SK-N-SH treated with all-trans-retinoic acid at 6 μM for 48 hours (cell line): ENCODE measurements around the gene DHTKD1.

Source experiments
- BACH2 ChIP-seq: fragments of 250-450 bp; sonication (Bioruptor Pico); IDR thresholded peaks from 2 replicates; pipeline ENCODE4 v1.9.0; 2021; ENCODE audit warnings: mild to moderate bottlenecking, borderline replicate concordance
- GLIS3 ChIP-seq: fragments of 250-450 bp; sonication (Bioruptor Pico); IDR thresholded peaks from 2 replicates; pipeline ENCODE4 v1.5.0; 2020; ENCODE audit warnings: mild to moderate bottlenecking, moderate library complexity
- OSR1 ChIP-seq: fragments of 250-450 bp; sonication (Bioruptor Pico); IDR thresholded peaks from 2 replicates; pipeline ENCODE4 v1.8.0; 2022; ENCODE audit warnings: moderate library complexity, mild to moderate bottlenecking, inconsistent platforms
- PATZ1 ChIP-seq: fragments of 250-450 bp; sonication (Bioruptor Pico); IDR thresholded peaks from 2 replicates; pipeline ENCODE4 v1.8.0; 2020; ENCODE audit warnings: mild to moderate bottlenecking, moderate library complexity, borderline replicate concordance
- POU6F1 ChIP-seq: fragments of 250-450 bp; sonication (Bioruptor Pico); IDR thresholded peaks from 2 replicates; pipeline ENCODE4 v1.8.0; 2021; ENCODE audit warnings: low read depth, mild to moderate bottlenecking, moderate library complexity, borderline replicate concordance
- ZC3H10 ChIP-seq: fragments of 250-450 bp; sonication (Bioruptor Pico); IDR thresholded peaks from 2 replicates; pipeline ENCODE4 v1.5.1; 2021; ENCODE audit warnings: mild to moderate bottlenecking, moderate library complexity
- ZFP3 ChIP-seq: fragments of 250-450 bp; sonication (Bioruptor Pico); IDR thresholded peaks from 2 replicates; pipeline ENCODE4 v1.5.0; 2020; ENCODE audit warnings: mild to moderate bottlenecking, moderate library complexity
- ZFP30 ChIP-seq: fragments of 450-650 bp; formaldehyde crosslinking; IDR thresholded peaks from 2 replicates; pipeline ENCODE4 v1.5.0; 2022; ENCODE audit warnings: mild to moderate bottlenecking, moderate library complexity
- ZNF70 ChIP-seq: fragments of 450-650 bp; formaldehyde crosslinking; IDR thresholded peaks from 2 replicates; pipeline ENCODE4 v1.5.0; 2020; ENCODE audit warnings: mild to moderate bottlenecking, moderate library complexity
- TF ChIP-seq, protein P1 (sequence below): fragments of 250-450 bp; sonication (Bioruptor Pico); IDR thresholded peaks from 2 replicates; pipeline ENCODE4 v1.5.0; 2020; ENCODE audit warnings: mild to moderate bottlenecking, moderate library complexity

DNA sequence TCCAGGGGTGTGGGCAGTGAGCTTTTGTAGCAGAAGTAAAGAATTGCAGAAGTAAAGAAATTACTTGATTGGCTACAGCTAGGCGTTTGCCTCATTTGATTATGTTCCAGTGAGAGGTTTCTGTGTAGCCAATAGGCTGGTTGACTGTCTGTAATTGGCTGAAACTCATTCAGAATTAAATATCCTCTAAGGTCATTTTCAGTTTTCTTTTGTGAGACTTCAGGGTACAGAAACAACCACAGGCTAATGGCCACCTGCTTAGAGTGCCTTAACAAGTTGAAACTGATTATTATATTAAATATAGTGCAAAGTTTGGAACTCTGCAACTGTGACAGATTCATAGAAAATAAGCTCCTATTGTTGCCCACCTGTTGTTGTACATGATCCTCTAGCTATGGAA lies 71.3 kb downstream of the DHTKD1 start:
- TF ChIP-seq PATZ1 (no peak), POU6F1 (CRISPR knock-in tag) (no peak), ZFP3 (CRISPR knock-in tag) (no peak), OSR1 (CRISPR knock-in tag) (no peak), ZC3H10 (CRISPR knock-in tag) (no peak), BACH2 (CRISPR knock-in tag) (no peak), GLIS3 (CRISPR knock-in tag) (no peak), ZNF70 (no peak), ZFP30 (CRISPR knock-in tag) (no peak)
- TF ChIP-seq, protein P1, sequence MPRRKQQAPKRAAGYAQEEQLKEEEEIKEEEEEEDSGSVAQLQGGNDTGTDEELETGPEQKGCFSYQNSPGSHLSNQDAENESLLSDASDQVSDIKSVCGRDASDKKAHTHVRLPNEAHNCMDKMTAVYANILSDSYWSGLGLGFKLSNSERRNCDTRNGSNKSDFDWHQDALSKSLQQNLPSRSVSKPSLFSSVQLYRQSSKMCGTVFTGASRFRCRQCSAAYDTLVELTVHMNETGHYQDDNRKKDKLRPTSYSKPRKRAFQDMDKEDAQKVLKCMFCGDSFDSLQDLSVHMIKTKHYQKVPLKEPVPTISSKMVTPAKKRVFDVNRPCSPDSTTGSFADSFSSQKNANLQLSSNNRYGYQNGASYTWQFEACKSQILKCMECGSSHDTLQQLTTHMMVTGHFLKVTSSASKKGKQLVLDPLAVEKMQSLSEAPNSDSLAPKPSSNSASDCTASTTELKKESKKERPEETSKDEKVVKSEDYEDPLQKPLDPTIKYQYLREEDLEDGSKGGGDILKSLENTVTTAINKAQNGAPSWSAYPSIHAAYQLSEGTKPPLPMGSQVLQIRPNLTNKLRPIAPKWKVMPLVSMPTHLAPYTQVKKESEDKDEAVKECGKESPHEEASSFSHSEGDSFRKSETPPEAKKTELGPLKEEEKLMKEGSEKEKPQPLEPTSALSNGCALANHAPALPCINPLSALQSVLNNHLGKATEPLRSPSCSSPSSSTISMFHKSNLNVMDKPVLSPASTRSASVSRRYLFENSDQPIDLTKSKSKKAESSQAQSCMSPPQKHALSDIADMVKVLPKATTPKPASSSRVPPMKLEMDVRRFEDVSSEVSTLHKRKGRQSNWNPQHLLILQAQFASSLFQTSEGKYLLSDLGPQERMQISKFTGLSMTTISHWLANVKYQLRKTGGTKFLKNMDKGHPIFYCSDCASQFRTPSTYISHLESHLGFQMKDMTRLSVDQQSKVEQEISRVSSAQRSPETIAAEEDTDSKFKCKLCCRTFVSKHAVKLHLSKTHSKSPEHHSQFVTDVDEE: no peak
